Measurements from ENCODE around the gene TTLL11.
"Not testable (repeated sequence)": the region's sequence is repeated elsewhere in the genome, so short reads cannot be mapped to it uniquely, and the experiment has no call there.

The TTLL11 gene

GRCh38 chr9:121797081-121797480 is 296.0 kb downstream of the TTLL11 start:
- no peak overlapping the region for H4K8ac ChIP-seq (ENCODE audit: low read depth, low read length)
- DNase-seq (ENCODE audit: low spot score): no peak
- no peaks in the 10 kb centered on the region for H3K79me1 ChIP-seq (ENCODE audit: low read depth, low read length)

GRCh38 chr9:121794334-121794733 is 298.8 kb downstream of the TTLL11 start:
- no CpG with 5 or more reads among the region's 6 CpGs for WGBS, 2 donors (ENCODE audit: extremely low coverage in 2 of 2, insufficient read length in 2 of 2, insufficient replicate concordance in 1 of 2)
- H3K4me1 ChIP-seq (ENCODE audit: control insufficient read depth in 2 of 2, insufficient read depth in 1 of 2, low read depth in 1 of 2, low read length in 2 of 2); H2AFZ ChIP-seq (ENCODE audit: low read length); H3K4ac ChIP-seq (ENCODE audit: low read length); H3K36me3 ChIP-seq (replicated peaks in 1 of 2; ENCODE audit: control insufficient read depth in 2 of 2, insufficient read depth in 2 of 2, low read length in 2 of 2); H2BK5ac ChIP-seq (ENCODE audit: low read length); H3K27me3 ChIP-seq (ENCODE audit: control insufficient read depth in 3 of 3, insufficient read depth in 3 of 3, low read depth in 1 of 3, low read length in 3 of 3); H2AK5ac ChIP-seq (ENCODE audit: low read depth, low read length); DNase-seq (ENCODE audit: low spot score); H2BK15ac ChIP-seq (ENCODE audit: low read length); H4K8ac ChIP-seq (ENCODE audit: low read depth, low read length); H4K91ac ChIP-seq (ENCODE audit: low read depth, low read length, poor library complexity); H3K14ac ChIP-seq (ENCODE audit: low read length); H3K18ac ChIP-seq (ENCODE audit: low read length); H3K79me1 ChIP-seq (ENCODE audit: low read depth, low read length); H3K4me3 ChIP-seq (ENCODE audit: low read length in 2 of 2); H3K23ac ChIP-seq (ENCODE audit: low read depth, low read length, poor library complexity); H2BK120ac ChIP-seq (ENCODE audit: low read depth, low read length); H2BK12ac ChIP-seq (ENCODE audit: low read length); H3K4me2 ChIP-seq (ENCODE audit: insufficient read depth, low read length, poor library complexity, severe bottlenecking); H3K27ac ChIP-seq (replicated peaks; ENCODE audit: low read length); H3K9ac ChIP-seq (ENCODE audit: low read depth, low read length, poor library complexity); H3K9me3 ChIP-seq (replicated peaks in 1 of 2; ENCODE audit: control insufficient read depth in 2 of 2, insufficient read depth in 1 of 2, low read depth in 1 of 2, low read length in 2 of 2): not testable (repeated sequence)

More at GRCh38 chr9:121797081-121797480, 296.0 kb downstream of the TTLL11 start:
- Histone ChIP-seq H2BK12ac (ENCODE audit: low read length) (no peak overlapping the region), H2BK120ac (ENCODE audit: low read depth, low read length) (no peak overlapping the region), H3K4ac (ENCODE audit: low read length) (no peak overlapping the region), H2AFZ (ENCODE audit: low read length) (no peak overlapping the region), H3K9me3 (replicated peaks in 1 of 2; ENCODE audit: control insufficient read depth in 2 of 2, insufficient read depth in 1 of 2, low read depth in 1 of 2, low read length in 2 of 2) (no peaks in the 10 kb centered on the region), H3K4me1 (ENCODE audit: control insufficient read depth in 2 of 2, insufficient read depth in 1 of 2, low read depth in 1 of 2, low read length in 2 of 2) (no peaks in the 10 kb centered on the region), H2BK15ac (ENCODE audit: low read length) (no peak overlapping the region), H3K9ac (ENCODE audit: low read depth, low read length, poor library complexity) (no peak overlapping the region), H2BK5ac (ENCODE audit: low read length) (no peak overlapping the region), H3K4me3 (ENCODE audit: low read length in 2 of 2) (no peak overlapping the region), H3K4me2 (ENCODE audit: insufficient read depth, low read length, poor library complexity, severe bottlenecking) (no peak overlapping the region), H3K27ac (replicated peaks; ENCODE audit: low read length) (no peak overlapping the region), H3K18ac (ENCODE audit: low read length) (no peak overlapping the region), H3K36me3 (replicated peaks in 1 of 2; ENCODE audit: control insufficient read depth in 2 of 2, insufficient read depth in 2 of 2, low read length in 2 of 2) (no peaks in the 10 kb centered on the region), H3K14ac (ENCODE audit: low read length) (no peak overlapping the region), H3K27me3 (ENCODE audit: control insufficient read depth in 3 of 3, insufficient read depth in 3 of 3, low read depth in 1 of 3, low read length in 3 of 3) (peaks cover 0 to 19% (median 0%) of the 10 kb centered on the region in 3 experiments), H3K23ac (ENCODE audit: low read depth, low read length, poor library complexity) (no peak overlapping the region), H2AK5ac (ENCODE audit: low read depth, low read length) (no peak overlapping the region), H4K91ac (ENCODE audit: low read depth, low read length, poor library complexity) (no peak overlapping the region)
- WGBS, 2 donors (ENCODE audit: extremely low coverage in 2 of 2, insufficient read length in 2 of 2, insufficient replicate concordance in 1 of 2): no CpG with 5 or more reads among the region's 2 CpGs

GRCh38 chr9:121792476-121792875 is 300.6 kb downstream of the TTLL11 start:
- H3K4me3 ChIP-seq (ENCODE audit: low read length in 2 of 2); DNase-seq (ENCODE audit: low spot score); H3K9me3 ChIP-seq (replicated peaks in 1 of 2; ENCODE audit: control insufficient read depth in 2 of 2, insufficient read depth in 1 of 2, low read depth in 1 of 2, low read length in 2 of 2); H3K27me3 ChIP-seq (ENCODE audit: control insufficient read depth in 3 of 3, insufficient read depth in 3 of 3, low read depth in 1 of 3, low read length in 3 of 3); H2BK5ac ChIP-seq (ENCODE audit: low read length); H3K4me1 ChIP-seq (ENCODE audit: control insufficient read depth in 2 of 2, insufficient read depth in 1 of 2, low read depth in 1 of 2, low read length in 2 of 2); H3K18ac ChIP-seq (ENCODE audit: low read length); H3K4me2 ChIP-seq (ENCODE audit: insufficient read depth, low read length, poor library complexity, severe bottlenecking); H4K91ac ChIP-seq (ENCODE audit: low read depth, low read length, poor library complexity); H2AFZ ChIP-seq (ENCODE audit: low read length); H3K36me3 ChIP-seq (replicated peaks in 1 of 2; ENCODE audit: control insufficient read depth in 2 of 2, insufficient read depth in 2 of 2, low read length in 2 of 2); H3K4ac ChIP-seq (ENCODE audit: low read length); H2AK5ac ChIP-seq (ENCODE audit: low read depth, low read length); H3K14ac ChIP-seq (ENCODE audit: low read length); H2BK15ac ChIP-seq (ENCODE audit: low read length); H2BK12ac ChIP-seq (ENCODE audit: low read length); H3K23ac ChIP-seq (ENCODE audit: low read depth, low read length, poor library complexity); H3K79me1 ChIP-seq (ENCODE audit: low read depth, low read length); H2BK120ac ChIP-seq (ENCODE audit: low read depth, low read length); H4K8ac ChIP-seq (ENCODE audit: low read depth, low read length); H3K27ac ChIP-seq (replicated peaks; ENCODE audit: low read length); H3K9ac ChIP-seq (ENCODE audit: low read depth, low read length, poor library complexity): not testable (repeated sequence)
- no CpG with 5 or more reads among the region's 10 CpGs for WGBS, 2 donors (ENCODE audit: extremely low coverage in 2 of 2, insufficient read length in 2 of 2, insufficient replicate concordance in 1 of 2)

- H3K4ac ChIP-seq (ENCODE audit: low read length): no peak overlapping the region
- H3K4me2 ChIP-seq (ENCODE audit: insufficient read depth, low read length, poor library complexity, severe bottlenecking): no peak overlapping the region
- no peak overlapping the region for H4K91ac ChIP-seq (ENCODE audit: low read depth, low read length, poor library complexity)
- H2AK5ac ChIP-seq (ENCODE audit: low read depth, low read length): no peak overlapping the region
- H3K18ac ChIP-seq (ENCODE audit: low read length): no peak overlapping the region
- no peak overlapping the region for H2BK15ac ChIP-seq (ENCODE audit: low read length)
- no peak for DNase-seq (ENCODE audit: low spot score)
- H2AFZ ChIP-seq (ENCODE audit: low read length): no peak overlapping the region
- H2BK12ac ChIP-seq (ENCODE audit: low read length): no peak overlapping the region
- H3K14ac ChIP-seq (ENCODE audit: low read length): no peak overlapping the region
- no peak overlapping the region for H2BK120ac ChIP-seq (ENCODE audit: low read depth, low read length)
- H3K4me1 ChIP-seq (ENCODE audit: control insufficient read depth in 2 of 2, insufficient read depth in 1 of 2, low read depth in 1 of 2, low read length in 2 of 2): peaks cover 0 to 7% of the 10 kb centered on the region in 2 donors
- no peak overlapping the region for H3K27ac ChIP-seq (replicated peaks; ENCODE audit: low read length)
- no peak overlapping the region for H4K8ac ChIP-seq (ENCODE audit: low read depth, low read length)
- no peak overlapping the region for H3K4me3 ChIP-seq (ENCODE audit: low read length in 2 of 2)
- no peaks in the 10 kb centered on the region for H3K9me3 ChIP-seq (replicated peaks in 1 of 2; ENCODE audit: control insufficient read depth in 2 of 2, insufficient read depth in 1 of 2, low read depth in 1 of 2, low read length in 2 of 2)
- H2BK5ac ChIP-seq (ENCODE audit: low read length): no peak overlapping the region
- no peaks in the 10 kb centered on the region for H3K79me1 ChIP-seq (ENCODE audit: low read depth, low read length)
- no peak overlapping the region for H3K23ac ChIP-seq (ENCODE audit: low read depth, low read length, poor library complexity)
- WGBS, 2 donors (ENCODE audit: extremely low coverage in 2 of 2, insufficient read length in 2 of 2, insufficient replicate concordance in 1 of 2): no CpG with 5 or more reads among the region's 14 CpGs
- H3K27me3 ChIP-seq (ENCODE audit: control insufficient read depth in 3 of 3, insufficient read depth in 3 of 3, low read depth in 1 of 3, low read length in 3 of 3): no peaks in the 10 kb centered on the region
- H3K9ac ChIP-seq (ENCODE audit: low read depth, low read length, poor library complexity): no peak overlapping the region
- peaks cover 0 to 2% of the 10 kb centered on the region in 2 donors for H3K36me3 ChIP-seq (replicated peaks in 1 of 2; ENCODE audit: control insufficient read depth in 2 of 2, insufficient read depth in 2 of 2, low read length in 2 of 2)
Observed at GRCh38 chr9:121790841-121791240, 302.3 kb downstream of the TTLL11 start.
